VCaP (cell line): ENCODE data around the gene KLHL29.

ENCODE experiments used
- H3K27ac ChIP-seq: fragments of 450-650 bp; 2 replicates; pipeline ENCODE4 v1.5.1; 2017
- TF ChIP-seq, protein P1 (sequence below): fragments of 450-650 bp; conservative IDR thresholded peaks from 2 replicates; pipeline ENCODE4 v1.5.1; 2017; ENCODE audit warnings: mild to moderate bottlenecking, moderate library complexity

The KLHL29 gene

DNA sequence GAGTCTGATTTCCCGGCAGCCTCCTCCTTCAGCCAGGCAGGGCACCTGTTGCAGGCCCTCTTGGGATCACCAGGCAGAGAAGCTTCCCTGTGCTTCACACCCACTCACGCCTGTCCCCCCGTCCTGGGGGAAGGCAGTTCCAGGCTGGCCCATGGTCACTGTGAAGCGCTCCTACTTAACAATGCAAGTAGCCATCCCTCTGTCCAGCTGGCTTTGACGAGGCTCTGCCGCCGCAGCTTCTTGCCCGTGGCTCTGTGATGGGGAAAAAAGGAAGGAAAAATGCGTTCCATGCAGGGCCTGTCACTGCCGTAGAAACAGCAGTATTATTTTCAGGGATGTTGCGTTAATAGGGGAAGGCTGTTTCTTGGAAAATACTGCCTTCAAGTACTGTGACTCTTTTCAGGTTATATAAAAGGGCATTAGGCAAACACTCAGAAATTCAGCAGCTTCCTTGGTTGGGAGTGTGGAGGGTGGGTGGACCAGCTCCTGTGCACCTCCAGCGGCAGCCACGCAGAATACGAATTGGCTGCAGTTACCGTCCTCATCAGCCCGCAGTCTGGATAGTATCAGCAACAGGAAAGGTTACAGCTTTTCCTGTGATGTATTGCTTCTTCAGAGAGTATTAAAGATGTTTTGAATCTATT is 232.3 kb downstream of the KLHL29 start:
- no peak overlapping the region for H3K27ac ChIP-seq
- TF ChIP-seq, protein P1, sequence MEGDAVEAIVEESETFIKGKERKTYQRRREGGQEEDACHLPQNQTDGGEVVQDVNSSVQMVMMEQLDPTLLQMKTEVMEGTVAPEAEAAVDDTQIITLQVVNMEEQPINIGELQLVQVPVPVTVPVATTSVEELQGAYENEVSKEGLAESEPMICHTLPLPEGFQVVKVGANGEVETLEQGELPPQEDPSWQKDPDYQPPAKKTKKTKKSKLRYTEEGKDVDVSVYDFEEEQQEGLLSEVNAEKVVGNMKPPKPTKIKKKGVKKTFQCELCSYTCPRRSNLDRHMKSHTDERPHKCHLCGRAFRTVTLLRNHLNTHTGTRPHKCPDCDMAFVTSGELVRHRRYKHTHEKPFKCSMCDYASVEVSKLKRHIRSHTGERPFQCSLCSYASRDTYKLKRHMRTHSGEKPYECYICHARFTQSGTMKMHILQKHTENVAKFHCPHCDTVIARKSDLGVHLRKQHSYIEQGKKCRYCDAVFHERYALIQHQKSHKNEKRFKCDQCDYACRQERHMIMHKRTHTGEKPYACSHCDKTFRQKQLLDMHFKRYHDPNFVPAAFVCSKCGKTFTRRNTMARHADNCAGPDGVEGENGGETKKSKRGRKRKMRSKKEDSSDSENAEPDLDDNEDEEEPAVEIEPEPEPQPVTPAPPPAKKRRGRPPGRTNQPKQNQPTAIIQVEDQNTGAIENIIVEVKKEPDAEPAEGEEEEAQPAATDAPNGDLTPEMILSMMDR, result no peak

DNA sequence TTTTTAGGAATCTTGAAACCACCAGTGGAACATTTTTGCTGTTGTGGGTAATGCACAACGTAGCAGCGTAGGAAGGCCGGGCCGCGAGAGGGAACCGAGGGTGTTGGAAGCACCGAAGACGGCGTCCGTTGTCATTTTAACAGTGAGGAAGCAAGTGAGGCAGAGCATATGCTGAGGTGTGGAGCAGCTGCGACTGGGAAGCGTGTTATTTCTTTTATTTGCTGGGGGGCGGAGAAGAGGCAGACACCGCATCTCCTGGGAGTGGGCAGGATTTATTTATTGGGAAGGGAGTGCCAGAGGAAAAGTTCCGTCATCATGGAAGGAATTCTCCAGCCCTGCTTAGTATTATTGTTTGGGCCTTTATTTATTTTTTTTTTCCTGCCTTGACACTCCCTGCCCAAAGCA is 232.8 kb downstream of the KLHL29 start:
- TF ChIP-seq, protein P1, result no peak
- H3K27ac ChIP-seq, result no peak overlapping the region

DNA sequence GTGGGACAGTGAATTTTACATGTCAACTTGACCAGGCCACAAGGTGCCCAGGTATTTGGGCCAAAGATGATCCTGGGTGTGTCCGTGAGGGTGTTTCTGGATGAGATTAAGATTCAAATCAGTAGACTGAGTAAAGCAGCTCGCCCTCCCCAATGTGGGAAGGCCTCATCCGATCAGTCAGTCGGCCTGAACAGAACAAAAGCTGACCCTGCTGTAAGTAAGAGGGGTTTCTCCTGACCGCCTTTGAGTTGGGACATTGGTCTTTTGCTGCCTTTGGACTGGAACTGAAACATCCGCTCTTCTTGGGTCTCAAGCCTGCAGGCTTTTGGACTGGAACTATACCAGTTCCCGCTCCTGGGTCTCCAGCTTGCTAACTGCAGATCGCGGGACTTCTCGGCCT is 233.3 kb downstream of the KLHL29 start:
- H3K27ac ChIP-seq, result no peak overlapping the region
- TF ChIP-seq, protein P1, result no peak

DNA sequence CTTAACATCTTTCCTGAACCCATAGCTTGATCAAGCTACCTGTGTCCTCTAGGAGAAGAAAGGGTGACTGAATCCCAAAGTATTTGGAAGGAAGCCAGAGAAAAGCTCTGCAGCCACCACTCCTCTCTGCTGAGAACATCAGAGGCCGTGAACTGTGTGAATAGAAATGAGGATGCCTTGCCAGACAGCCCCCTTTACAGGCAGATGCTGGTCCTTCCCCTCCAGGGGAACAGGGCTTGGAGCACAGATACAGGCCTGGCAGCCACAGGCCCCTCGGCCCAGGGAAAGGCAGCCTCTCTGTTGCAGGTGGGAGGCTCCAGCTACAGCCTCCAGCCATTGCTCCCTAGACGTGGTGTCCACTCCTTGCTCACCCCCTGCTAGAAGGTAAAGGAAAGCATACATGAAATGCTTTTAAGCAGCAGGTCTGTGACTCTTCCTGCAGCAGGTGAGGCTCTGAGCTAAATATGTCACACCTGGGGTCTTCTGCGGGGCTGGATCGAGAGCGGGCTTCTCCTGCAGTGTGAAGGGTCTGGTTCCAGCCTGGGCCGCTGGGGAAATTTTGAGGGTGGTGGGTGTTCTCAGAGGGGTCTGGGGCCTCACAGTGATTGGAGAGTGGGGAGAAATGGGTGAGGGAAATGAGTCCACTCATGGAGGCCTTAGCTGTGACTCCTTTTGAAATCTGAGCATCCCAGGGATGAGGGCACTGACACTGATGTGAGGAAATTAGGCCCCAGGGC is 234.0 kb downstream of the KLHL29 start:
- TF ChIP-seq, protein P1, result no peak
- no peak overlapping the region for H3K27ac ChIP-seq

DNA sequence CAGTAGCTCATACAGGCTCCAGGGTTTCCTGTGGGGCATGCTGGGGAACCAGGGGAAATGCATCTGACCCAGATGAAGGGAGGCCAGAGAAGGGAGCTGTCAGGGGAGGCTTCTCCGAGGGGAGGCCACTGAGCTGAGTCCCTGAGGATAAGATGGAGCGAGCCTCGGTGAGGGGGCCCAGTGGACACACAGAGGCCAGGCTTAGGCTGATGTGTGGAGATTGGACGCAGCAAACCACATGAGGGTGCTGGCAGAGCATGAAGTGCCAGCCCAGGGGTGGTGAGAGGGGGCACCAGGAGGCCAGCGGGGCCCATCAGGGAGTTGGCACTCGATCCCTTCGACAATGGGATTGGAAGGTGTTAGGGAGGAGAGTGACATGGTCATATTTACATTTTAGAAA is 235.0 kb downstream of the KLHL29 start:
- TF ChIP-seq, protein P1, result no peak
- no peak overlapping the region for H3K27ac ChIP-seq

DNA sequence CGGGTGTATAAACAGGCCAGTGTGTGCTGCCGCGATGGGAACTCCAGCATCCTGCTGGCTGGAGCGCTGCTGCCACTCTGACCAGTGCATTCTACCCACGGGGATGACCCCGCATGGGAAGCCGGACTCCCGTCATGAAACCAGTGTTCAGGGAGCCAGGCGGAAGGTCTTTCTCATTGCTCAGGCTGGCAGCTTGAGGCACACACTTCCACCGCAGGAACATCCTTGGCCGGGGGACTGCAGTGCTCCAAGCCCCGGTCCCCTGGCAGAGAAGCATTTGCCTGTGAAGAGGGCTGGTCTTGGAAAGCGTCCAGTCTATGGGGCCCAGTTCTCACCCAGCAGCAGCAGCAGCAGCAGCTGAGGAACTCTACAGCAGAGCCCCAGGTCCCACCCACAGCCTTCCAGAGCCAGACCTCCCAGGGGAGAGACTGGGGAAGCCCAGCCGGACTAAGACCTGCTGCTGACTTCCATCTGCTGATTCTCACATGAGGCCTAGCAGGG is 235.9 kb downstream of the KLHL29 start:
- no peak overlapping the region for H3K27ac ChIP-seq
- TF ChIP-seq, protein P1, result no peak

DNA sequence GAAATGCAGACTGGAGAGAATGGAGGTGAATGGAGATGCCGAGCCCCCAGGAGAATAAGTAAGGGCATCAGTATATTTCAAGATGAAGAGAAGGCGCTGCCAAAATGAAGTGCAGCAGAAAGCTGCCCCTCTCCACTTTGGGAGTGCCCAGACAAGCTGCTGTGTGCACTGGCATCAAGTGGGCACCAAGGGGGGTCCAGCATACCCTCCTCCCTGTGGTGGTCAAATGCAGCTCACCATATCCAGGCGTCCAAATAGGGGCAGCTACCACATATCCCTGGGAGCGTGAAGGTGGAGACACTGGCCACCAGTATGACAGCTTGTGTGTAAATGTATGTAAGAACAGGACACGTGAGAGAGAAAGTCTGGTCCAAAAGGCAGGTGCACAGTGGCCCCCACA is 236.6 kb downstream of the KLHL29 start:
- TF ChIP-seq, protein P1, result no peak
- no peak overlapping the region for H3K27ac ChIP-seq
